Thyroid gland (tissue), 4 donors: ENCODE measurements around the gene PCDHA1.

Experiments
- POLR2A ChIP-seq, 2 donors: fragments of 450-650 bp; IDR thresholded peaks; one replicate each; pipeline ENCODE4 v1.6.1; 2017; ENCODE audit warnings: antibody characterized with exemption in 2 of 2, mild to moderate bottlenecking in 2 of 2, moderate library complexity in 1 of 2
- TF ChIP-seq, protein P1 (sequence below), 6 experiments: fragments of 200-600 bp in 3 of 6; fragments of 450-650 bp in 3 of 6; sonication (generic) in 3 of 6; IDR thresholded peaks; one replicate each; pipeline ENCODE4 v1.5.1; 2016 to 2019; ENCODE audit warnings: antibody characterized with exemption in 6 of 6, mild to moderate bottlenecking in 2 of 6, inconsistent platforms in 1 of 6, moderate library complexity in 1 of 6

DNA sequence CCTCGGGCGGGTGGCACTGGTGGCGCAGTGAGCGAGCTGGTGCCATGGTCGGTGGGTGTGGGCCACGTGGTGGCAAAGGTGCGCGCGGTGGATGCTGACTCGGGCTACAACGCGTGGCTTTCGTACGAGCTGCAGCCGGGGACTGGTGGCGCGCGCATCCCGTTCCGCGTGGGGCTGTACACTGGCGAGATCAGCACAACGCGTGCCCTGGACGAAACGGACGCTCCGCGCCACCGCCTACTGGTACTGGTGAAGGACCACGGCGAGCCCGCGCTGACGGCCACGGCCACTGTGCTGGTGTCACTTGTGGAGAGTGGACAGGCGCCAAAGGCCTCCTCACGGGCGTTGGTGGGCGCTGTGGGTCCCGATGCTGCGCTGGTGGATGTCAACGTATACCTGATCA lies 22.9 kb downstream of the PCDHA1 start:
- TF ChIP-seq, protein P1, sequence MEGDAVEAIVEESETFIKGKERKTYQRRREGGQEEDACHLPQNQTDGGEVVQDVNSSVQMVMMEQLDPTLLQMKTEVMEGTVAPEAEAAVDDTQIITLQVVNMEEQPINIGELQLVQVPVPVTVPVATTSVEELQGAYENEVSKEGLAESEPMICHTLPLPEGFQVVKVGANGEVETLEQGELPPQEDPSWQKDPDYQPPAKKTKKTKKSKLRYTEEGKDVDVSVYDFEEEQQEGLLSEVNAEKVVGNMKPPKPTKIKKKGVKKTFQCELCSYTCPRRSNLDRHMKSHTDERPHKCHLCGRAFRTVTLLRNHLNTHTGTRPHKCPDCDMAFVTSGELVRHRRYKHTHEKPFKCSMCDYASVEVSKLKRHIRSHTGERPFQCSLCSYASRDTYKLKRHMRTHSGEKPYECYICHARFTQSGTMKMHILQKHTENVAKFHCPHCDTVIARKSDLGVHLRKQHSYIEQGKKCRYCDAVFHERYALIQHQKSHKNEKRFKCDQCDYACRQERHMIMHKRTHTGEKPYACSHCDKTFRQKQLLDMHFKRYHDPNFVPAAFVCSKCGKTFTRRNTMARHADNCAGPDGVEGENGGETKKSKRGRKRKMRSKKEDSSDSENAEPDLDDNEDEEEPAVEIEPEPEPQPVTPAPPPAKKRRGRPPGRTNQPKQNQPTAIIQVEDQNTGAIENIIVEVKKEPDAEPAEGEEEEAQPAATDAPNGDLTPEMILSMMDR (IDR thresholded peaks at IDR 0.05), result no peak
- no peak for TF ChIP-seq POLR2A (IDR thresholded peaks at IDR 0.05)
